Vagina (tissue), 2 donors: ENCODE measurements around the gene DENND4A.

Experiments
- POLR2AphosphoS5 ChIP-seq, 2 donors: sonication (generic); formaldehyde crosslinking; IDR thresholded peaks; one replicate each; pipeline ENCODE4 v1.9.0; 2017; ENCODE audit warnings: antibody characterized with exemption in 2 of 2, mild to moderate bottlenecking in 2 of 2, low read depth in 1 of 2; ENCODE audit not compliant: insufficient read depth in 1 of 2
- TF ChIP-seq, protein P1 (sequence below), 3 experiments: fragments of 450-650 bp in 2 of 3; fragments of 200-600 bp in 1 of 3; sonication (generic) in 1 of 3; IDR thresholded peaks; one replicate each; pipeline ENCODE4 v1.5.1; 2017 to 2019; ENCODE audit warnings: antibody characterized with exemption in 3 of 3, mild to moderate bottlenecking in 2 of 3, moderate library complexity in 2 of 3

GRCh38 chr15:65695081-65695480 is 97.0 kb downstream of the DENND4A start:
- TF ChIP-seq, protein P1, sequence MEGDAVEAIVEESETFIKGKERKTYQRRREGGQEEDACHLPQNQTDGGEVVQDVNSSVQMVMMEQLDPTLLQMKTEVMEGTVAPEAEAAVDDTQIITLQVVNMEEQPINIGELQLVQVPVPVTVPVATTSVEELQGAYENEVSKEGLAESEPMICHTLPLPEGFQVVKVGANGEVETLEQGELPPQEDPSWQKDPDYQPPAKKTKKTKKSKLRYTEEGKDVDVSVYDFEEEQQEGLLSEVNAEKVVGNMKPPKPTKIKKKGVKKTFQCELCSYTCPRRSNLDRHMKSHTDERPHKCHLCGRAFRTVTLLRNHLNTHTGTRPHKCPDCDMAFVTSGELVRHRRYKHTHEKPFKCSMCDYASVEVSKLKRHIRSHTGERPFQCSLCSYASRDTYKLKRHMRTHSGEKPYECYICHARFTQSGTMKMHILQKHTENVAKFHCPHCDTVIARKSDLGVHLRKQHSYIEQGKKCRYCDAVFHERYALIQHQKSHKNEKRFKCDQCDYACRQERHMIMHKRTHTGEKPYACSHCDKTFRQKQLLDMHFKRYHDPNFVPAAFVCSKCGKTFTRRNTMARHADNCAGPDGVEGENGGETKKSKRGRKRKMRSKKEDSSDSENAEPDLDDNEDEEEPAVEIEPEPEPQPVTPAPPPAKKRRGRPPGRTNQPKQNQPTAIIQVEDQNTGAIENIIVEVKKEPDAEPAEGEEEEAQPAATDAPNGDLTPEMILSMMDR (IDR thresholded peaks at IDR 0.05): no peak
- TF ChIP-seq POLR2AphosphoS5 (IDR thresholded peaks at IDR 0.05; ENCODE audit: insufficient read depth in 1 of 2, low read depth in 1 of 2): no peak
